GM12865 (cell line): ENCODE data around the gene TCEANC.
"Not testable (repeated sequence)": the region's sequence is repeated elsewhere in the genome, so short reads cannot be mapped to it uniquely, and the experiment has no call there.

Source experiments
- DNase-seq: peaks from one replicate; pipeline ENCODE4 v3.0.0; 2010; ENCODE audit warnings: low read depth
- H3K4me3 ChIP-seq: 2 replicates; pipeline ENCODE4 v1.5.1; 2011; ENCODE audit warnings: mild to moderate bottlenecking, low read depth, low read length, control low read depth
- TF ChIP-seq, protein P1 (sequence below): IDR thresholded peaks from 2 replicates; pipeline ENCODE4 v1.5.1; 2011; ENCODE audit warnings: low read length, control low read depth, low read depth, inconsistent platforms; ENCODE audit not compliant: insufficient read depth; ENCODE audit errors: missing control alignments

The TCEANC gene

DNA sequence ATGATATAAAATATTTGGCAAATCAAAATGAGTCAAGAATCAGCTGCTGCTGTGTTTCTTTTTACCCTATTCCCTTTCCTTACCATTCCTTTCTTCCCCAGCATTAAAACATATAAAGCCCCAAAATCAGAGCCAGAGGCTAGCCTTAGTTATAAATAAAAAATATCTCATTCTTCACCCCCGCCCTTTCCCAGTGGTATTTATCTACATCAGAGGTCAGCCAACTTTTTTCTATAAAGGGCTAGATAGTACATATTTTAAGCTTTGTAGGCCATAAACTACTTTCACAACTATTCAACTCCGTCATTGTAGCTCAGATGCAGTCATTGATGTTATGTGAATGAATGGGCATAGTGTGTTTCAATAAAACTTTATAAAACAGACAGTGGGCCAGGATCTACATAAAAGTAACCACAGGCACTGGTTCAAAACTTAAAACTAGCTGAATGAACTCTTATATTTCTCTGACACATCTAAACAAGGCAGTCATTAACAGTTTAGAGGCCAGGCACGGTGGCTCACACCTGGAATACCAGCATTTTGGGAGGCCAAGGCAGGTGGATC, 30.5 kb upstream of the TCEANC start:
- TF ChIP-seq, protein P1, sequence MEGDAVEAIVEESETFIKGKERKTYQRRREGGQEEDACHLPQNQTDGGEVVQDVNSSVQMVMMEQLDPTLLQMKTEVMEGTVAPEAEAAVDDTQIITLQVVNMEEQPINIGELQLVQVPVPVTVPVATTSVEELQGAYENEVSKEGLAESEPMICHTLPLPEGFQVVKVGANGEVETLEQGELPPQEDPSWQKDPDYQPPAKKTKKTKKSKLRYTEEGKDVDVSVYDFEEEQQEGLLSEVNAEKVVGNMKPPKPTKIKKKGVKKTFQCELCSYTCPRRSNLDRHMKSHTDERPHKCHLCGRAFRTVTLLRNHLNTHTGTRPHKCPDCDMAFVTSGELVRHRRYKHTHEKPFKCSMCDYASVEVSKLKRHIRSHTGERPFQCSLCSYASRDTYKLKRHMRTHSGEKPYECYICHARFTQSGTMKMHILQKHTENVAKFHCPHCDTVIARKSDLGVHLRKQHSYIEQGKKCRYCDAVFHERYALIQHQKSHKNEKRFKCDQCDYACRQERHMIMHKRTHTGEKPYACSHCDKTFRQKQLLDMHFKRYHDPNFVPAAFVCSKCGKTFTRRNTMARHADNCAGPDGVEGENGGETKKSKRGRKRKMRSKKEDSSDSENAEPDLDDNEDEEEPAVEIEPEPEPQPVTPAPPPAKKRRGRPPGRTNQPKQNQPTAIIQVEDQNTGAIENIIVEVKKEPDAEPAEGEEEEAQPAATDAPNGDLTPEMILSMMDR, result no peak
- no peak overlapping the region for H3K4me3 ChIP-seq
- DNase-seq, result no peak

DNA sequence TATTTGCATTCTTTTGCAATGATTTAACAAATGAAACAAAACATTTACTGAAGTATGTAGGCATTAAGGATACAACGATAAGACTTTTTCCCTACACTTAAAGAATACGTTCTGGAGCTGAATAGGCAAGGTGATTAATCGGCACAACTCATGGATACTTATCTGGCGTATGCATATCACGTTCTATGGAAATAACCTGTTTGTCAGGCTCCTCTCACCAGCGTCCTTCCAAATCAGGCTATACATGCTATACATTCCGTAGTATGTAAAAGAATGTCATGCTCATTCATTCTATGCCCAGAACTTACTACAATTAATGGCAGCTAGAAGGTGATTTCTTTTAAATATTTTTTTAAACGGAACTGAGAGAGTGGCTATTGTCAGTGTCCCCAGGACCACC, 25.6 kb upstream of the TCEANC start:
- TF ChIP-seq, protein P1, result no peak
- no peak overlapping the region for H3K4me3 ChIP-seq
- DNase-seq, result no peak

DNA sequence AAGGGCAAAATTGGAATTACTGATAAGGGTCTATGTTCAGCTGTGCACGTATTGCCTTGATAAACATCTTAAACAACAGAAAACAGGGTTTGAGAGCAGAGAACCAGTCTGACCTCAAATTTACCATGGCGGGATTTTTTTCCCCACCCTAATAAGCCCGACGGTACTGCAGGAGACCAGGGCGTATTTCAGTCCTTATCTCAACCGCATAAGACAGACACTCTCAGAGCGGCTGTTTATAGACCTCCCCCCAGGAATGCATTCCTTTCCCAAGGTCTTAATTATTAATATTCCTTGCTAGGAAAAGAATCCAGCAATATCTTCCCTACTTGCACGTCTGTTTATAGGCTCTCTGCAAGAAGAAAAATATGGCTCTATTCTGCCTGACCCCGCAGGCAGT, 15.7 kb upstream of the TCEANC start:
- not testable (repeated sequence) for DNase-seq, H3K4me3 ChIP-seq

DNA sequence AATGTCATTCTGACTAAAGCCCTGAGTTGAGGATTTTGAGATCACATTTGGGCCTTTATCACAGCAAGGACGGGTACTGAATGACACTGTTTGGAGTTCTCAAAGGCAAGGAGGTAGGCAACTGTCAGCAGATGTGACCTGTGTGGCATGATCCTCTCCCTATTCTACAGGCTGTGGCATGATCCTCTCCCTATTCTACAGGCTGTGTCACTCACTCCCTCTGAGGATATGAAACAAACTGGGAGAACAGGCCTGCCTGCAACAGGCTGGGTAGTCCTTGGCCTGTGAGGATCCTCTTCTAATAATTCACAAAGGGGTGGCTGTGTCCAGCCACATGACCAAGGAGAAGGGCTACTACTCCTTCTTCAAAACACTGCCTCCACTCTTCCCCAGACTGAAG, 14.9 kb upstream of the TCEANC start:
- no peak overlapping the region for H3K4me3 ChIP-seq
- TF ChIP-seq, protein P1, result no peak
- DNase-seq, result no peak

DNA sequence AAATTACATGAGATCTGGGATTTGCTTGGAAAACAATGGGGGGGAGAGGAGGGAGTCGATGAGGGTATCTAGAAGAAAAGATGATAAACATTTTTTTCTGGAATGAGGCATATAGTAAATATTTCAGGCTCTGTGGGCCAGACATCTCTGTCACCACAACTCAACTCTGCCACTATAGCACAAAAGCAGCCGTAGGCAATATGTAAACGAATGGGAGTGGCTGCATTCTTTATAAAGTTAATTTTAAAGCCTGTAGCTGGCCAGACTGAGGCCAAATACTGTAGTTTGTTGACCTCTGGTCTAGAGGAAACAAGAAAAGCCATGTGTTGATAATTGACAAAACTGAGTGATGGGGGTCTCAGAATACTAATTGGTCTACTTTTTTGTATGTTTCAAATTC, 14.1 kb upstream of the TCEANC start:
- TF ChIP-seq, protein P1, result no peak

DNA sequence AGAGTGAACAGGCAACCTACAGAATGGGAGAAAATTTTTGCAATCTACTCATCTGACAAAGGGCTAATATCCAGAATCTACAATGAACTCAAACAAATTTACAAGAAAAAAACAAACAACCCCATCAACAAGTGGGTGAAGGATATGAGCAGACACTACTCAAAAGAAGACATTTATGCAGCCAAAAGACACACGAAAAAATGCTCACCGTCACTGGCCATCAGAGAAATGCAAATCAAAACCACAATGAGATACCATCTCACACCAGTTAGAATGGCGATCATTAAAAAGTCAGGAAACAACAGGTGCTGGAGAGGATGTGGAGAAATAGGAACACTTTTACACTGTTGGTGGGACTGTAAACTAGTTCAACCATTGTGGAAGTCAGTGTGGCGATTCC, 11.3 kb upstream of the TCEANC start:
- H3K4me3 ChIP-seq, DNase-seq: not testable (repeated sequence)

More for the DNA sequence above, 14.1 kb upstream of the TCEANC start:
- H3K4me3 ChIP-seq, result no peak overlapping the region
- DNase-seq, result no peak

DNA sequence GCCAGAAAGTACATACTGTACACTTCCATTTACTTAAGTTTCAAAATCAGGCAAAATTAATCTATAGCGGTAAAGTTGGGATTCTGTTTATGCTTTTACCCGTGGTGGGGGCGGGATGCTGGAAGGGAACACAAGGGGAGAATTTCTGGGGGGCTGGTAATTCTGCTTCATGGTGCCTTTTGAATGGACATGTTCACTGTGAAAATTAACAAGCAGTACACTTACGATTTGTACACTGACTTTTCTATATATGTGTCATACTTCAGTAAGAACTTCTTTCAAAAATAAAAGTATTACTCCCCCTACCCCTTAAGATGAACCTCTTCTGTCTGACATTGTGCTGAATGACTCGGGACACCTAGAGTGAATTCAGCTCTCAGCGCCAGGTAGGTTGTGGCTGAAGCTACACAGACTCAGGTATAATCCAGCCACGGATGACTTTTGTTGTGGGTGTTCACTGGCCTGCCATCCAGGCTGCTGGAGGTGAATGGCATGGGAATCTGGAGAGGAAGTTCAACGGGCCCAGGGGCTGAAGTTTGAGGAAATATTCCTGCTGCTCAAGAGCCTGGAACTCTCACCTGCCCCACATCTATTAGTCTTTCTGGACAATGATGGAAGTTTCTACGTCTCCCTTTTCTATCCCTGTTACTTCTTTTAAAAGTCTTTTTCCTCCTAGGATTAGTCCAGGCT, 7.3 kb upstream of the TCEANC start:
- TF ChIP-seq, protein P1, result no peak
- no peak for DNase-seq

DNA sequence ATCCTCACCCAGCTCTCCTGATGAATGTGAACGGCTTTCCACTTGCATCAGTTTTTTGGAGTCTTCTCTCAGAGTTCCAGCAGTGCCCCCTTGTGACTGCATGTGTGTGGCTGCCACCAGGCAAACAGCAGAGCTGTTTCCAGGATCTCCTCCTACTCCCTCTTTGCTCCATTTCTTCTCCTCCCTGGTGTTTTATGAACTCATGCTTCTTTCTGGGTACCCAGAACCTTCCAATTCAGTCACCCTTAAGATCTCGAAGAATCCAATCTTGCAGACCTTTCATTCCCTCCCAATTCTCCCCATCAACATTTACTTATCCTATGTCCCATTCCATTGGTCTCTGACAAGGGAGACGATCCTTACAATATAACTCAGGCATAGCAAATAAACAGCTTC, 6.8 kb upstream of the TCEANC start:
- TF ChIP-seq, protein P1, result peak; percentile 55
- DNase-seq, result peak; percentile 51
- H3K4me3 ChIP-seq, result no peak overlapping the region

More for the DNA sequence above, 7.3 kb upstream of the TCEANC start:
- H3K4me3 ChIP-seq, result no peak overlapping the region
